GM21723 (cell line): ENCODE measurements around the gene SLIT3.

Source experiments
- ATAC-seq: cut with Tn5 transposase; IDR thresholded peaks from one replicate; pipeline ENCODE4 v1.9.1; 2021; ENCODE audit warnings: mild to moderate bottlenecking, moderate library complexity; ENCODE audit not compliant: unreplicated experiment

The SLIT3 gene

GRCh38 chr5:169049712-169050111, 251.2 kb downstream of the SLIT3 start:
- ATAC-seq, result no peak

GRCh38 chr5:169048181-169049125, 252.5 kb downstream of the SLIT3 start:
- no peak for ATAC-seq

- no peak for ATAC-seq
Observed at GRCh38 chr5:169044962-169045361, 256.0 kb downstream of the SLIT3 start.

GRCh38 chr5:169041180-169041579, 259.8 kb downstream of the SLIT3 start:
- ATAC-seq, result no peak

- no peak for ATAC-seq
Observed at GRCh38 chr5:169039592-169039991, 261.3 kb downstream of the SLIT3 start.

- no peak for ATAC-seq
Observed at GRCh38 chr5:169037466-169037865, 263.5 kb downstream of the SLIT3 start.

- ATAC-seq, result no peak
Observed at GRCh38 chr5:169036079-169036805, 264.7 kb downstream of the SLIT3 start.

- no peak for ATAC-seq
Observed at GRCh38 chr5:169029661-169030274, 271.2 kb downstream of the SLIT3 start.

- ATAC-seq, result no peak
Observed at GRCh38 chr5:169029037-169029436, 271.9 kb downstream of the SLIT3 start.

GRCh38 chr5:169027501-169028061, 273.4 kb downstream of the SLIT3 start:
- no peak for ATAC-seq

GRCh38 chr5:169025491-169025890, 275.4 kb downstream of the SLIT3 start:
- ATAC-seq, result no peak

GRCh38 chr5:169024421-169024820, 276.5 kb downstream of the SLIT3 start:
- no peak for ATAC-seq

GRCh38 chr5:169022718-169023117, 278.2 kb downstream of the SLIT3 start:
- ATAC-seq, result no peak

GRCh38 chr5:169020102-169020501, 280.8 kb downstream of the SLIT3 start:
- ATAC-seq, result no peak

- ATAC-seq, result no peak
Observed at GRCh38 chr5:169018925-169019324, 282.0 kb downstream of the SLIT3 start.

GRCh38 chr5:169015991-169016390, 284.9 kb downstream of the SLIT3 start:
- no peak for ATAC-seq

- ATAC-seq, result no peak
Observed at GRCh38 chr5:169013846-169014245, 287.1 kb downstream of the SLIT3 start.

- ATAC-seq, result no peak
Observed at GRCh38 chr5:169013208-169013728, 287.7 kb downstream of the SLIT3 start.

GRCh38 chr5:169012450-169012849, 288.5 kb downstream of the SLIT3 start:
- ATAC-seq, result no peak

GRCh38 chr5:169011451-169011850, 289.5 kb downstream of the SLIT3 start:
- no peak for ATAC-seq

GRCh38 chr5:169011009-169011408, 289.9 kb downstream of the SLIT3 start:
- ATAC-seq, result no peak
